Pancreas (tissue), 10 donors: Measurements from ENCODE around the gene KIF20A. TPM values are rescaled to one million over a fixed set of nuclear protein-coding genes. Genes with fewer than 3 reads are reported as not detected.

Experiments
- ATAC-seq, 4 donors: fragments of 200-7000 bp; cut with Tn5 transposase; one replicate each; pipeline versions ENCODE4 v1.8.0 to v1.9.1; 2020; ENCODE audit warnings: mild to moderate bottlenecking in 4 of 4, moderate library complexity in 4 of 4
- DNase-seq, 6 donors: peaks; one replicate each; pipeline ENCODE4 v3.0.0-alpha.2; 2020
- FAIRE-seq: peaks from 2 replicates; lab custom pipeline; 2012; peaks lifted over from hg19 to GRCh38; lab: Jason Lieb, UNC
- H3K27ac ChIP-seq, 4 donors: fragments of 200-600 bp; sonication (generic); 1 replicate in 3 of 4; 2 replicates in 1 of 4; pipeline versions ENCODE4 v1.5.0 to v1.8.0; 2020
- H3K27me3 ChIP-seq, 4 donors: fragments of 200-600 bp; one replicate each; pipeline ENCODE4 v1.8.0; 2021
- H3K36me3 ChIP-seq, 3 donors: fragments of 200-600 bp; sonication (generic) in 1 of 3; one replicate each; pipeline versions ENCODE4 v1.5.0 to v1.8.0; 2020 to 2021
- H3K4me1 ChIP-seq, 3 donors: fragments of 200-600 bp; one replicate each; pipeline ENCODE4 v1.8.0; 2021
- H3K4me3 ChIP-seq, 4 donors: fragments of 200-600 bp; sonication (generic) in 2 of 4; one replicate each; pipeline versions ENCODE4 v1.5.0 to v1.8.0; 2020 to 2021
- H3K9me3 ChIP-seq, 4 donors: fragments of 200-600 bp; one replicate each; pipeline ENCODE4 v1.8.0; 2021
- WGBS, 2 donors: extraction: QIAGEN DNeasy Blood & Tissue Kit; methylation state at CpG; one replicate each; pipeline ENCODE4 v1.1.7; 2013; 5-methylcytosine and 5-hydroxymethylcytosine counted together
- intact Hi-C, 3 donors: fragments of 100-400 bp; cut with DNase I; formaldehyde crosslinking; loops; one replicate each; pipeline versions ENCODE4 v1.11.1 to v1.14.2; 2022
- polyA plus RNA-seq, 2 donors: library from polyadenylated mRNA; stranded (reverse); fragments of 200-250 nt; gene quantifications; one replicate each; pipeline ENCODE4 v1.2.3, GENCODE V29; 2013
- total RNA-seq, 6 donors: library from RNA; stranded (reverse); fragmentation: NEBNext Ultra II Directional in 4 of 6; extraction: Animal tissue kit (Norgen Biotek cat#: 25700) in 4 of 6; gene quantifications; one replicate each; pipeline versions ENCODE4 v1.2.1 to v1.2.4, GENCODE V29; 2021 to 2023
- TF ChIP-seq, protein P1 (sequence below), 4 donors: fragments of 200-600 bp; sonication (generic) in 3 of 4; IDR thresholded peaks; one replicate each; pipeline versions ENCODE4 v1.5.0 to v1.8.0; 2021; ENCODE audit warnings: antibody characterized with exemption in 4 of 4
- donor health status: healthy with polysubstance abuse.
- donor health status: DM: no; HTN: no; CAD: no; lungs with moderate emphysema.
- donor health status: DM: no; HTN: no; CAD: no.
- donor health status: control.
- donor health status: control.
- donor health status: Bipolar disorder and iron deficiency.
- donor health status: DM: yes; HTN: yes; CAD: no.
- donor health status: DM: no; HTN: no; CAD: no.
- donor health status: DM: no; HTN: no; CAD: no.
- donor health status: DM: yes; HTN: yes; CAD: no.

KIF20A gene
- total and polyA plus RNA-seq, 8 donors = 0.05 to 1.0 (median 0.28) TPM; not detected in 1

DNA sequence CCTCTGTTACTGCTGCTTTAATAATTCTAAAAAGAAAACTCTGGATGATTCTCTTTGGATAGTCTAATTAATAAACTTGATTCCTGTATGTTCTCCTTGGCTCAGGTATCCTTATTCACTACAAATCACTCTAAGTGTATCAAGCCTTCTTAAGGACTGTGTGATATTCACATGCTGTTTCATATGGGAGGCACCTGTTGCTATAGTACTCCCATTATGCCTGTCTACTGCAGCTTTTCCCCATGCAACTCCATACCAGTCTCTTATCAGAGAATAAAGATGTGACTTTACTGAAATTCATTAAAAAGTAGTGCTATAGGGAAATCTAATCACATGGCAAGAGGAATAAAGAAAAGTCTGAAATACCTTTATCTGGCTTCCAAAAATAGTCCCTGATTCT, 15.2 kb upstream of the KIF20A start:
- no peak overlapping the region for H3K4me3 ChIP-seq
- H3K9me3 ChIP-seq = no peaks in the 10 kb centered on the region
- no peaks in the 10 kb centered on the region for H3K4me1 ChIP-seq
- FAIRE-seq = no peak
- DNase-seq = no peak
- no peak for ATAC-seq
- H3K36me3 ChIP-seq = peaks cover 7 to 98% (median 58%) of the 10 kb centered on the region in 3 donors
- TF ChIP-seq, protein P1, sequence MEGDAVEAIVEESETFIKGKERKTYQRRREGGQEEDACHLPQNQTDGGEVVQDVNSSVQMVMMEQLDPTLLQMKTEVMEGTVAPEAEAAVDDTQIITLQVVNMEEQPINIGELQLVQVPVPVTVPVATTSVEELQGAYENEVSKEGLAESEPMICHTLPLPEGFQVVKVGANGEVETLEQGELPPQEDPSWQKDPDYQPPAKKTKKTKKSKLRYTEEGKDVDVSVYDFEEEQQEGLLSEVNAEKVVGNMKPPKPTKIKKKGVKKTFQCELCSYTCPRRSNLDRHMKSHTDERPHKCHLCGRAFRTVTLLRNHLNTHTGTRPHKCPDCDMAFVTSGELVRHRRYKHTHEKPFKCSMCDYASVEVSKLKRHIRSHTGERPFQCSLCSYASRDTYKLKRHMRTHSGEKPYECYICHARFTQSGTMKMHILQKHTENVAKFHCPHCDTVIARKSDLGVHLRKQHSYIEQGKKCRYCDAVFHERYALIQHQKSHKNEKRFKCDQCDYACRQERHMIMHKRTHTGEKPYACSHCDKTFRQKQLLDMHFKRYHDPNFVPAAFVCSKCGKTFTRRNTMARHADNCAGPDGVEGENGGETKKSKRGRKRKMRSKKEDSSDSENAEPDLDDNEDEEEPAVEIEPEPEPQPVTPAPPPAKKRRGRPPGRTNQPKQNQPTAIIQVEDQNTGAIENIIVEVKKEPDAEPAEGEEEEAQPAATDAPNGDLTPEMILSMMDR (IDR thresholded peaks at IDR 0.05) = no peak
- H3K27ac ChIP-seq = no peak overlapping the region
- no peaks in the 10 kb centered on the region for H3K27me3 ChIP-seq
- intact Hi-C loops = no loop called here

- Histone ChIP-seq H3K9me3 (no peaks in the 10 kb centered on the region), H3K36me3 (peaks cover 12 to 78% (median 51%) of the 10 kb centered on the region in 3 donors)
- FAIRE-seq = no peak
Observed at GRCh38 chr5:138169124-138169523, 9.8 kb upstream of the KIF20A start.

DNA sequence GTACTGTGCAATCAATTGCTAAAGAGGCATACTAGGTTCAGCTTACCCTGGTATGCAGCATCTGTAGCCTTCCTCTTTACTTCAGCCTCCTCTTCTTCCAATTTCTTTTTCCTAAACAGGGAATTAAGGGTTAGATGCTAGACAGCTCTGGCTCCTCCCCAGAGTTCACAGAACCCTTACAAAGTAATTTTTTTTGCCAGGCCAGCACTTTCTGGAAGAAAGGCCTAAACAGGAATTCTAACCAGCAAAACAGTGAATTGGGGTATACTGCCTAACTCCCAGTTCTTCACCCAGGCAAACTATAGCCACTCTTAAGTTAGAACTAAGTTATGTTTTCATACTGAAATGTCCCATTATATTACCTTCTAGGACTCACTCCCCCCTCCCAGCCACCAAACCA, 8.6 kb upstream of the KIF20A start:
- no peak for DNase-seq
- no peak for ATAC-seq
- Histone ChIP-seq H3K36me3 (peaks cover 9 to 76% (median 40%) of the 10 kb centered on the region in 3 donors), H3K27ac (no peak overlapping the region), H3K27me3 (no peaks in the 10 kb centered on the region), H3K9me3 (no peaks in the 10 kb centered on the region), H3K4me1 (no peaks in the 10 kb centered on the region), H3K4me3 (no peak overlapping the region)
- TF ChIP-seq, protein P1 (IDR thresholded peaks at IDR 0.05) = no peak
- FAIRE-seq = no peak
- intact Hi-C loops = no loop called here

More at GRCh38 chr5:138169124-138169523, 9.8 kb upstream of the KIF20A start:
- TF ChIP-seq, protein P1 (IDR thresholded peaks at IDR 0.05) = no peak
- 91 to 95% methylated on average over 5 of the region's 5 CpGs for WGBS, 2 donors
- ATAC-seq (no peak), DNase-seq (no peak)
- Histone ChIP-seq H3K27ac (no peak overlapping the region), H3K4me3 (no peak overlapping the region), H3K27me3 (no peaks in the 10 kb centered on the region), H3K4me1 (no peaks in the 10 kb centered on the region)
- intact Hi-C loops = no loop called here

DNA sequence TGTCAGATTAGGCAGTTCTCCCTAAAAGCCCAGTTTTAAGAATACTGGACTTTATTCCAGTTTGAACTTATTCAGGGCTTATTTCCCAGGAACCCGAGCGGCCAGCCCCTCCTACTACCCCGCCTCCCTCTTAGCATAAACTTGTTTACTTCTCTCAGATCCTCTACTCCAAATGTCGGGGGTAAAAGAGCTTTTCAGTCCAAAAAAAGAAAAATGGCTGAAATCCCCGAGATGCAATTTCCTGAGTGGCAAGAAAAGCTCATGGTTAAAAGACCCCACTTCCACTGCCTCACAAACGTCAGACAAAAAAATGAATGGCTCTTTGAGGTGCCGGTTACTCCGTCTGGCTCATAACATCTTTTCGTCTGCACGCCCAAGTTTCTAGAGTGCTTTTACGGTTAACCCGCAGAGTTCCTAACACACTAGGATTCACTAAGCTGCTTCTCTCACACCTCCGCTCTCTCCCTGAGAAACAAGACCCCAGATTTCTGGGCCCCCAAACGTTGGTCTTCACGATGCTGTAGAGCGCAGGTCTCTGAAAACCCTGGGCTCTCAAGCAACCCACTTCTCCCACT, 884 bp upstream of the KIF20A start:
- intact Hi-C loops = no loop called here
- ATAC-seq (peak; percentile 52 to 74 (median 68)), DNase-seq (peak in 3 of 6 donors; percentile 19 to 26 (median 24)), FAIRE-seq (no peak)
- no peaks in the 10 kb centered on the region for H3K9me3 ChIP-seq
- peak overlapping the region; percentile 41 to 89 (median 70) for H3K27ac ChIP-seq
- peaks cover 0 to 14% (median 0%) of the 10 kb centered on the region in 3 donors for H3K36me3 ChIP-seq
- TF ChIP-seq, protein P1 (IDR thresholded peaks at IDR 0.05) = no peak
- no peaks in the 10 kb centered on the region for H3K27me3 ChIP-seq
- H3K4me1 ChIP-seq = peaks cover 0 to 7% (median 7%) of the 10 kb centered on the region in 3 donors
- peak overlapping the region; percentile 55 to 94 (median 72) for H3K4me3 ChIP-seq
- WGBS, 2 donors = 0% methylated on average over 16 of the region's 16 CpGs

DNA sequence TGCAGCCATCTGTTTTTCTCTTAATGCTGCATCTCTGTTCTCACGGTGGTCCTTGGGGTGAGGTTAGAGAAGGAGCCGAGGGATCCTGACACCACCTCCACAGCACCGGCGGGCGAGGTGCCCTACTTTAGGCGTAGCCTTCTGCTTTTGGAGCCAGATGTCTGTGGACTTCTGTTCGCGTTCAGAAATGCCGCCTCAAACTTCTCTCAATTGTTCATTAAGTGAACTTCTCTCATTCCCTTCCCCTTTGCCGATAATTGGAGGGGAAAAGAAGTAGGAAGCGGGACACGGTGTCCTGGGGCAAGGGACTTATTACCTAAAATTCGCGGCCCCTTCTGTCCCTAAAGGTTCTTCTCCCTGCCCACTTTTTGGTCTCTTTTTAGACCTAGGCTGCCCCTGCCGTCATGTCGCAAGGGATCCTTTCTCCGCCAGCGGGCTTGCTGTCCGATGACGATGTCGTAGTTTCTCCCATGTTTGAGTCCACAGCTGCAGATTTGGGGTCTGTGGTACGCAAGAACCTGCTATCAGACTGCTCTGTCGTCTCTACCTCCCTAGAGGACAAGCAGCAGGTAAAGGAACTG, 455 bp downstream of the KIF20A start:
- Histone ChIP-seq H3K36me3 (peaks cover 0 to 12% (median 0%) of the 10 kb centered on the region in 3 donors), H3K9me3 (no peaks in the 10 kb centered on the region), H3K4me3 (peak overlapping the region in 3 of 4 donors; percentile 55 to 94 (median 60)), H3K27ac (no peak overlapping the region), H3K27me3 (no peaks in the 10 kb centered on the region), H3K4me1 (peaks cover 0 to 7% (median 7%) of the 10 kb centered on the region in 3 donors)
- 1 to 2% methylated on average over 23 of the region's 23 CpGs for WGBS, 2 donors
- TF ChIP-seq, protein P1 (IDR thresholded peaks at IDR 0.05) = no peak
- ATAC-seq = no peak
- no peak for FAIRE-seq
- DNase-seq = peak in 2 of 6 donors; percentile 15 to 16
- intact Hi-C loops = no loop called here
